Breast epithelium (tissue), 3 donors: ENCODE data around the gene MAGI3.

Experiments used
- POLR2A ChIP-seq: fragments of 450-650 bp; IDR thresholded peaks from one replicate; pipeline ENCODE4 v1.6.1; 2016; ENCODE audit warnings: antibody characterized with exemption, mild to moderate bottlenecking, moderate library complexity
- POLR2AphosphoS5 ChIP-seq, 3 donors: sonication (generic); formaldehyde crosslinking; IDR thresholded peaks; one replicate each; pipeline ENCODE4 v1.6.1; 2017; ENCODE audit warnings: antibody characterized with exemption in 3 of 3

DNA sequence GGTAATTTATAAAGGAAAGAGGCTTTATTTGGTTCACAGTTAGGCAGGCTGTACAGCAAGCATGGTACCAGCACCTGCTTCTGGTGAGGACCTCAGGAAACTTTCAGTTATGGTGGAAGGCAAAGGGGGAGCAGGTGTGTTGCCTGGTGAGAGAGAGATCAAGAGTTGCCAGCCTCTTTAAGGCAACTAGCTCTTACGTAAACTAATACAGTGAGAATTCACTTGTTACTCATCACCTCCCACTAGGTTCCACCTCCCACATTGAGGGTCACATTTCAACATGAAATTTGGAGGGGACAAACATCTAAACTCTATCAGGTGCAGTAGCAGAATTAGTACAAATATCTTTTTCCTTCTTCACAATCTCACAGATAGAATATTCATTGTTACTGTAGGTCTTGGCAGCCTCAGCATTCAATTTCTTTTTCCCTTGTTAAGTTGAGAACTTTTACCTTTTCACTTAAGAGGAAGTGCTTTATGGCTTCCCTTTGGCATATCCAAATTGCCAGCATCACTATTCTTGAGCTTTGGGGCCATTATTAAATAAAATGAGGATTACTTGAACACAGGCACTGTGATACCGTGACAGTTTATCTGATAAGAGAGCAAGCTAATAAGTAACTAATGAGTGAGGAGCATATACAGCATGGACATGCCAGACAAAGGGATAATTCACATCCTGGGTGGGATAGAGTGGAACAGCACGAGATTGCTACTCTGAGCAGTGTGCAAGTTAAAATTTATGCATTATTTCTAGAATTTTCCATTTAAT is 48.4 kb downstream of the MAGI3 start:
- no peak for TF ChIP-seq POLR2AphosphoS5 (IDR thresholded peaks at IDR 0.05)
- no peak for TF ChIP-seq POLR2A
